Activated T-cell treated with anti-CD3 and anti-CD28 coated beads for 1 hour (primary cell): Measurements from ENCODE around the gene IDH2.
"Not testable (repeated sequence)": the region's sequence is repeated elsewhere in the genome, so short reads cannot be mapped to it uniquely, and the experiment has no call there.

ENCODE experiments used
- DNase-seq: peaks from one replicate; pipeline ENCODE4 v3.0.0-alpha.2; 2020; ENCODE audit warnings: low read depth

The IDH2 gene

DNA sequence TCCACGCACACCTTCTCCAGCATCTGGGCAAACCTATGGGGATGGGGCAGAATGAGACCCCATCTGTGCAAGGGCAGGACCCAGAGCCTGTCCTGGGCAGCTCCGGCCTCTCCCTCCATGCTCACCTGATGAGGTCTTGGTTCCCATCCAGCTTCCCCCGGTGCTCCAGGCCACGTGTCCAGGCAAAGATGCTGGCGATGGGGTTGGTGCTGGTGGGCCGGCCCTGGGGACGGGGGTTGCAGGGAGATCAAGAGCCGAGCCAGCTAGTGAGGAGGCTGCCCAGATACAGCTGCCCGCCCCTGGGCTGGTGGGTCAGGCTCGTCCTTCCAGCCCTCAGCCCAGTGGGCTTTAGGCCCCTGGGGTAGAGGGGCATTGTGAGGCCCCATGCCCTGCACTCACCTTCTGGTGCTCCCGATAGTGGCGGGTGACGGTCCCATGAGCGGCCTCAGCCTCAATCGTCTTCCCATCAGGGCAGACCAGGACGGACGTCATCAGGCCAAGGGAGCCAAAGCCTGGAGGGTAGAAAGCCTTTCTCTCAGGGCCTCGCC, 17.3 kb downstream of the IDH2 start:
- DNase-seq, result no peak

DNA sequence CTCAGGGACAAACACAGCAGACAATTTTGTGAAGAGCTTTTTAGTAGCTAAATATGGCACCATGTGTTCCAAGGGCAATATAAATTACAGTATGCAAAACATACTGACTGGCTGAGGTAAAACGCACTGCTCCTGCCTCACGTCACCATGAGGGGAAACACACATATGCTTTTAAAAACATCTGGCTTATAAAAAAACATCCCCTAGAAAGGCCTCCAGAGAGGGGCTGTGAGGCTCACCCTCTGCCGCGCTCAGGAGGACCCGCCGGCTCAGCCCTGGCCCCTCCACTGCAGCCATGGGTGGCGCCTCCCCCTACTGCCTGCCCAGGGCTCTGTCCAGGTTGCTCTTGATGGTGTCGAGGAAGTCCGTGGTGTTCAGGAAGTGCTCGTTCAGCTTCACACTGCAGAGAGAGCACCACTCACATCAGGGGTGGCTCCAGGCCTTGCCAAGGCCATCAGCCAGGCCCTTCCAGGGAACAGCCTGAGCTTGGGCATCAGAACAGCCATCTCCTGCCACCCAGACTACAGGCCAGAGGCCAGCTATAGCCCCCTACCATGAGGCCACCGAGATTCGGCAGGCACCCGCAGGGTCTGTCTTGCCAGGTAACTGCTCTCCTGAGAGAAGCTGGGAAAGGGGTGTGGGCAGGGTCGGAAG, 18.2 kb downstream of the IDH2 start:
- no peak for DNase-seq

DNA sequence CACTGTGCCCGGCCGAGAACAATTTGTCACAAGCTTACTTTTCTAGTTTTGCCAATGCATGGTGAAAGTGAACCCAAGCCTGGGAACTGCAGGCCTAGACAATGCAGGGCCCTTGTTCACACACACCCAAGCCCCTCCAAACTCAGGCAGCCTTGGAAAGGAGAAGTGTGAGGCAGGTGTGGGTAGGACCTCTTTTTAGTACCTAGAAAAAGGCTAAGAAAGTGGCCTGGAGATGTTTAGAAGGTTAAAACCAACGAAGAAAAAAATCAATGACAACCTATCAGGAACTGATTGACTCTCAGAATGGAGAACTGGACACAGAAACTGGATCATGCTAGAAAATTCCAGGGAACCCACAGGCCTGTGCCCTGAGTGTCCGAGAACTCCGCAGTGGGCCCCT, 18.8 kb downstream of the IDH2 start:
- DNase-seq, result no peak

DNA sequence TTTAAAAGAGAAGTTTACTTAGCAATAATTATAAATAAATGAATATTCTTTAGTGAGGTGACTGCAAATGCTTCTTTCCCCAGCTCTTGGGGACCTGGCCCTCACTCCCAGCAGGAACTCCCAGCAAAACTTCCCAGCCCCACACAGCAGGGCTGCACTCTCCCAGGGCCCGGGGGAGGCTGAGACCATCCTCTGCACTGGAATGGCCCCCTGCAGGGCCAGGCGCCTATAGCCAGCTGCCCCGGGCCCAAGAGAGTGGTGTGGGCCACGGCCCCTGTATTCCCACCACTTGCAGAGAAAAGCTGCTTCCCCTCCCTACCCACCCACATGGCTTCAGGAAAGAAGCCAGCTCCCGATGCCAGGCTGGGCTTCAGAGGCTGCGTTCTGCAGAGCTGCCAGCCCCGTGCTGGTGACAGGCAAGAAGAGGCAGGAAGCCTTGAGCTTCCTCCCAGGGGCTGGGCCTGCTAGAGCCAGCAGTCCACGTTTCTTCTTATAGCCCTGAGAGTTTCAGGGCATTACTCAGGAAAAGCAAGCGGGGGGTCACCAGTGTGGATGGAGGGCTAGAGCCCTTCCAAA, 20.0 kb downstream of the IDH2 start:
- no peak for DNase-seq

DNA sequence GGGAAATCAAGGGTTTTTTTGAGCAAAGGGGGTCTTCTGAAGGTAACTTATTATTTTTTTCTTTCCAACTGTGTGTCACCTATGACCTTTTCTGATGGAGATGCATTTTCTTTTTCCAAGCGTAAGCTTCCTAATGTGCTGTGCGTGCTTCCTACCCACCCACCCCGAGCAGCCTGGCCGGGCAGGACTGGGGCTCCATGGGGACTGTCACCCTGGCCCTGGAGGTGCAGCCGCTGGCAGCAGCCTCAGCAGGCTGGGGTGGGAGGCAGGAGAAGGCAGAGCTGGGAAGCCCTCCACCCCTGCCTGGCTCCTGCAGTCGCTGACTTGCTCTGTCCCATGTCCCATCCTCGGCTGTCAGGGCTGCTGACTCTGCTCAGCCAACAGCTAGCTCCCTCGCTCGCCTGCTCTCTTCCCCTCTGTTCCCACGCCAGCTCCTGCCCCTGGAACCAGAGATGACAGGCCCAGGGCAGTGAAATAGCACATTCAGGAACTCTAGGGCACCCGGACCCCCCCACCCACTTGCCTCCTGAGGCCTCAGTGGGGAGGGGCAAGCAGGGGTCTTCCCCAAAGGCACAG, 21.4 kb downstream of the IDH2 start:
- no peak for DNase-seq

DNA sequence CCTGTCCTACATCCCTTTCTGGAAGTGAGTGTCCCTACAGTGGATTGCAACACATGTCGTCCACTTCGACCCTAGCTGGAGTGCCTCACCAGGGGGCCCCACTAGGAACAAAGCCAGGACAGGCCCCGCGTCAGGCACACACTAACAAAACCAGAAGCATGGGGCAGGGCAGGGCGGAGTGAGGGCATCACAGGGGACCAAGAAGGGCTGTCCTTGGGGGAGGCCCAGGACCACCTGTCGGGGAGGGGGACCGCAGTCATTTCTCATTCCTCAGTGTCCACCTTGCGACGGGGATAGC, 21.9 kb downstream of the IDH2 start:
- no peak for DNase-seq

DNA sequence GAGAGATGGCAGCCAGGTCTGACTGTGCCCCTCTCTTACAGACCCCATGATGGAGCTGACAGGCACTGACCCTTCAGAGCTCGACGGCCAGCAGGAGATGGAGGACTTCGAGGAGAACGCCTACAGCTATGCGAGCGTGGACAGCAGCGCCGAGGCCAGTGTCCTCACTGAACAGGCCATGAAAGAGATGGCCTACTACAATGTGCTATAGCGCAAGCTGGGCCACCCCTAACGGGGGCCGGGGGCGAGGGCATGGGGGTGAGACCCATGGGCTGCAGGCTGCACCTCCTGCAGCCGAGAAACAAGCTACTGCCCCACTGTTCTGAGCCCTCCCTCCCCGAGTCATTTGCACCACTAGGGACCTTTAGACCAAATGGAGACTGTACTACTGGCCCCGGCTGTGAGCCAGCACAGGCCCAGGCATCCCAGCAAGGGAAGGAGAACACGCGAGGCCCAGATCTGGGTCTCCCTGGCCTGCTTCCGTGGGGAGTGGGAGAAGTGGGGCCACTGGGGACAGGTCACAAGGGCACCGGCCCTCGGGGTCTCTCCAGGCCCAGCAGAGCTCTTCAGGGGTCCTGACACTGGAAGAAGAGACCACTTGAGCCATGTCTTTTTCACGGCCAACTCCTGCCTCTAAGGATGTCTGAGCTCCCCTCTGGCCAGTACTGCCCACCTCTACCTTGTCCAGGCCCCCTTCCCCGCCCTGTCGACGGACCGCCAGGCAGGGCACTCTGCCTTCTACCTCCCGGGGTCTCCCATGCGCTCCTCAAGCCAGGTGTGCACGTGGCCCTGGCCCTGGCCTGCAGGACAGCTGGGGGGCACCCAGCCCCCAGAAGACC, 22.4 kb downstream of the IDH2 start:
- DNase-seq, result no peak

DNA sequence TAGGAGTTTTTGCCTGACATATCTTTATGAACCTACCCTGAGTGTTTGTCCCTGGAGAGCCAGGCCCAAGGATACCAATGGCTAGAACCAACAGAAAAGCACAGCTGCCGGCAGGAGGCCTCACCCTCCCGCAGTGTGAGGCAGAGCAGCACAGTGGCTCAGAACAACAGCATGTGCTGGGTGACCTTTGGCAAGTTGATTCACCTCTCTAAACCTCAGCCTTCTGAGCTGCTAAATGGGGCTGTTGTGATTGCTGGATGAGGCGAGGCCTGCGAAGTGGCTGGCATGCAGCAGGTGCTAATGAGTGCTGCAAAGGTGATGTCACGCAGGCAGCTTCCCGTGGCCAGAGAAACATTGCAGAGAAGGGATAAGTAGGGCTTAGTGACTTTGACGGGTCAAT, 23.3 kb downstream of the IDH2 start:
- no peak for DNase-seq

DNA sequence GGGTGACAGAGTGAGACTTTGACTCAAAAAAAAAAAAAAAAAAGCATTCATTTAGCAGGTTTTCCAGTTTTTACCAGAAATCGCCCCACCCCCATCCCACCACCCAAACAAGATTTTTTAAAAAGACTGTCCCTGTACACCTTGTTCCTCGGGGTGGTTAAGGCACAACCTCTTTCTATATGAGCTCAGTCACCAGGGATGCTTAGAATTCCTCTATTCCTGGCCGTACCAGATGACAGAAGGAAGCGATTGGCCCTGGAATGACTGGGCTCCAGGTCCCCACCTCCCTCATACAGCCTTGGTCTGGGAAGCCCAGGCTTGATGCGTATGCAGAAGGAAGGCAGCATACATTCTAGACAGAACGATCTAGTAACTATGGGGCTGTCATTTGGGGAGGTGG, 25.6 kb downstream of the IDH2 start:
- DNase-seq, result no peak

DNA sequence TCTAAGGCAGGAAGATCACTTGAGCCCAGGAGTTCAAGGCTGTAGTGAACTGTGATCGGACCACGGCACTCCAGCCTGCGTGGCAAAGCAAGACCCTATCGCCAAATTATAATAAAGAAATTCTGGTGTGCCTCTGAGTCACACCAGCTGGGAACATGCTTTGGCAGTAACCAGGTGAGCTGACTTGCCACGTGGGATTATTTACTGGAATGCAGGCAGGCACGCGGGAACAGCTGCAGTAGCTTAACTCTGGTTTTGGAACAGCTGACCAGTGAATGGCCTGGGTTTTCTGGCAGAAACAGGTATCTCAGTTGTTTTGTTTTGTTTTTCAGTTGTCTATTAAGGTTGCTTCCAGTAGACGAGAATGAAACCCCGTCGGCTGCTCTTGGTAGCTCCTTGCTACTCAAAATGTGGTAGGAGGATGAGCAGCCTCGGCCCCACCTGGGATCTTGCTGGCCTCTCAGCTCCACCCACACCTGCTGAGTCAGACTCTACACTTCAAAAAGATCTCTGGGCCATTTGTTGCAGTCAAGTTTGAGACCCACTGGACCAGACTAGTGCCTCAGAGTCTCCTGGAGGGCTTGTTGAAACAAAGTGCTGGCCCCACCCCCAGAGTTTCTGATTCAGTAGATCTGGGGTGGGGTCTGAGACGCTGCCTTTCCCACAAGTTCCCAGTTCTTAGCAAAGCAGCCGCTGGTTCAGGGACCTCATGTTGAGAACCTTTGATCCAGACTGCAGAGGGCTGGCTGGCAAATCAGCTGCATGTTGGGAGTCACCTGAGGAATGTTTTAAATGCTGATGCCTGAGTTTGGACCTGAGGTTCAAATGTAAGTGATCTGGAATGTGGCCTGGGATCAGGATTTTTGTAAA, 26.6 kb downstream of the IDH2 start:
- DNase-seq, result no peak

DNA sequence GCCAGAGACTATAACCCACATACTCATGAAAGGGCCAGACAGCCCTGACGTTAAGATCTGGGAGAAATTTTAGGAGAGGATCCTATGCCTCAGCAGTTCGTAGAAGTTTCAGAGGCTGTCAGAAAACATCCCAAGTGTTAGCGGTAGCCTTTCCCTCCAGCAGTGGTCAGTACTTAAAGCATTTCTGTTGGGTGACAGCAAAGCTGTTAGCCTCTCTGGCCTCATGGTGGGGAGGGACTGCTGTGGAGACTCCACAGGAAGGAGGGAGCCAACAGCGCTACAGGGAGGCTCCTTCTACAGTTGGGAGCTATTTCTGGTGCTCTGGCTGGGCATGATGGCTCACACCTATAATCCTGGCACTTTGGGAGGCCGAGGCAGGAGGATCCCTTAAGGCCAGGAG, 27.4 kb downstream of the IDH2 start:
- DNase-seq, result no peak

DNA sequence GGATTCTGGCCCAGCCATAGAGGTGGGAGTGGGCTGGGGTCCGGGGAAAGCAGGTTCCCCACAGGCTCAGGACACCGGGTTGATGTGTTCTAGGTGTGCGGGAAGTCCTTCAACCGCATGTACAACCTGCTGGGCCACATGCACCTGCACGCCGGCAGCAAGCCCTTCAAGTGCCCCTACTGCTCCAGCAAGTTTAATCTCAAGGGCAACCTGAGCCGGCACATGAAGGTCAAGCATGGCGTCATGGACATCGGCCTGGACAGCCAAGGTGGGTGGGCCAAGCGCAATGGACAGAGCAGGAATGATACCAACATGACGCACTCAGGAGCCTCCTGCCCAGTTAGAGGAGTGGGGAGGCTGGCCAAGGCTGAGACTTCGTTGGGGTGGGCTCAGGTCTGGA, 28.2 kb downstream of the IDH2 start:
- no peak for DNase-seq

DNA sequence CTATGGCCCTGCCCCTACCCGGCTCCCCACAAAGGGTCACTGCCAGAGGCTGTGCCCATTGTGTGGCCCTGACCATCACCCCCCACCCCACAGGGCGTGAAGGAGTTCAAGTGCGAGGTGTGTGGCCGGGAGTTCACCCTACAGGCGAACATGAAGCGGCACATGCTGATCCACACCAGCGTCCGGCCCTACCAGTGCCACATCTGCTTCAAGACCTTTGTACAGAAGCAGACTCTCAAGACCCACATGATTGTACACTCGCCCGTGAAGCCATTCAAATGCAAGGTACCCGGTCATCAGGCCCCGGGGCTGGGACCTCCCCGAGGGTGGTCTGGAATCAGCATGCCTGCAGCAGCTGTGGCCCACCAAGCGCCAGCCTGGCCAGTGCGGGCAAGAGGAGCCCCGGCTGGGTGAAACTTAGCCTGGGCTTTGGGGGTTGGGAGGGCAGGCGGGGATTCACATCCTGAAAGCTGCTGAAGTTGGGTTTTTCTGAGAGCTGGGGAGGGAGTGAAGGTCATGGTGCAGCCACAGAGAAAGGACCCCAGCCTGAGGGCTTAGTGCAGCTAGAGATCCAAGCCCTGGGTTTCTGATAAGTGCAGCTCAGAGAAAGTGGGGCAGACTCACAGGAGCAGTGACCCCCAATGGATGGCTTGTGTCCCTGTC, 29.2 kb downstream of the IDH2 start:
- no peak for DNase-seq

DNA sequence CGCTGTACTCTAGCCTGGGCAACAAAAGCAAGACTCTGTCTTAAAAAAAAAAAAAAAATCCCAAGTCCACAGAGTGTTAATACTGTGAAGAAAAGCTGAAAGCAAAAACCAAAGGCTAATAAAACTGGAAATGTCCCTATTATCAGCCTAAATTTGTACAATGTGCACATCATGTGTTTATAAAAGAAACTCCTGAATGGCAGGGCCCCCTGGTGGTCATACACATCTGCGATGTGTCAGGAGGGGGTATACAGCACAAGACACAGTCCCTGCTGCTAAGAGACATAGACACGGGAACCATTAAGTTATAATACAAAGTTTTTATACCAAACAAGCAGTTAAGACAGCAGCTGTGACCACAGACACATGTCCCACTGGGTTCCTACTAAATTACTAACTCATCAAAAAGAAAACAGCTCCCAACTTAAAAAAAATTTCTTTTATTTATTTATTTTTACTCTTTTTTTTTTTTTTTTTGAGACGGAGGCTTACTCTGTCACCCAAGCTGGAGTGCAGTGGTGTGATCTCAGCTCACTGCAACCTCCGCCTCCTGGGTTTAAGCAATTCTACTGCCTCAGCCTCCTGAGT, 31.0 kb downstream of the IDH2 start:
- DNase-seq, result peak; percentile 77

DNA sequence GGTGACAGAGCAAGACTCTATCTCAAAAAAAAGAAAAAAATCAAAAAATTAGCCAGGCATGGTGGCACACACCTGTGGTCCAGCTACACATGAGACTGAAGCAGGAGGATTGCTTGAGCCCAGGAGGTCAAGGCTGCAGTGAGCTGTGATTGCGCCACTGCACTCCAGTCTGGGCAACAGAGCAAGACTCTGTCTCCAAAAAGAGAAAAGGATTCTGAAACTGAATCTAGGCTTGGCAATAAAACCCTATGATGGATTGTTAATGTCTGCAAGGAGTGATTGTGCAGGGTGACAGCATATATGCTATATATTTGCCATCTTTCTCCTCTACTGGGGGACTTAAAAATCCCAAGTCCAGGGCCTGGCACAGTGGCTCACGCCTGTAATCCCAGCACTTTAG, 31.6 kb downstream of the IDH2 start:
- DNase-seq, result not testable (repeated sequence)

DNA sequence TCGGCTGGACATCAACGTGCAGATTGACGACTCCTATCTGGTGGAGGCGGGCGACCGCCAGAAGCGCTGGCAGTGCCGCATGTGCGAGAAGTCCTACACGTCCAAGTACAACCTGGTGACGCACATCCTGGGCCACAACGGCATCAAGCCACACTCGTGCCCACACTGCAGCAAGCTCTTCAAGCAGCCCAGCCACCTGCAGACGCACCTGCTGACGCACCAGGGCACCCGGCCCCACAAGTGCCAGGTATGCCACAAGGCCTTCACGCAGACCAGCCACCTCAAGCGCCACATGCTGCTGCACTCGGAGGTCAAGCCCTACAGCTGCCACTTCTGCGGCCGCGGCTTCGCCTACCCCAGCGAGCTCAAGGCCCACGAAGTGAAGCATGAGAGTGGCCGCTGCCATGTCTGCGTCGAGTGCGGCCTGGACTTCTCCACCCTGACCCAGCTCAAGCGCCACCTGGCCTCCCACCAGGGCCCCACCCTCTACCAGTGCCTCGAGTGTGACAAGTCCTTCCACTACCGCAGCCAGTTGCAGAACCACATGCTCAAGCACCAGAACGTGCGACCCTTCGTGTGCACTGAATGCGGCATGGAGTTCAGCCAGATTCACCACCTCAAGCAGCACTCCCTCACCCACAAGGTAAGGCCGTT, 34.2 kb downstream of the IDH2 start:
- no peak for DNase-seq

DNA sequence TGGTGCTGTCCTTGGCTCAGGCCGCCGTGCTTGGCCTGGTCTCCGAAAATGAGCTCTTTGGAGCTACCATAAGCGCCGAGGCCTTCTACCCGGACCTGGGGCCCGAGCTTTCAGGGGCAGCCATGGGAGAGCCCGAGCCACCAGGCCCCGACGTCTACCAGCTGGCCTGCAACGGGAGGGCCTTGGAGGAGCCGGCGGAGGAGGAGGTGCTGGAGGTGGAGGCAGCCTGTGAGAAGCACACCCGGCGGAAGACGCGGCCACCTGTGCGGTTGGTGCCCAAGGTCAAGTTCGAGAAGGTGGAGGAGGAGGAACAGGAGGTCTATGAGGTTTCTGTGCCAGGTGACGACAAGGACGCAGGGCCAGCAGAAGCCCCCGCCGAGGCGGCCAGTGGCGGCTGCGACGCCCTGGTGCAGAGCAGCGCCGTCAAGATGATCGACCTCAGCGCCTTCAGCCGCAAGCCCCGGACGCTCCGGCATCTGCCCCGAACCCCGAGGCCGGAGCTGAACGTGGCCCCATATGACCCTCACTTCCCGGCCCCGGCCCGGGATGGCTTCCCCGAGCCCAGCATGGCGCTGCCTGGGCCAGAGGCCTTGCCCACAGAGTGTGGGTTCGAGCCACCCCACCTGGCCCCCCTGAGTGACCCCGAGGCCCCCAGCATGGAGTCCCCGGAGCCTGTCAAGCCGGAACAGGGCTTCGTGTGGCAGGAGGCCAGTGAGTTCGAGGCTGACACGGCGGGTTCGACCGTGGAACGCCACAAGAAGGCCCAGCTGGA, 34.9 kb downstream of the IDH2 start:
- DNase-seq, result no peak

DNA sequence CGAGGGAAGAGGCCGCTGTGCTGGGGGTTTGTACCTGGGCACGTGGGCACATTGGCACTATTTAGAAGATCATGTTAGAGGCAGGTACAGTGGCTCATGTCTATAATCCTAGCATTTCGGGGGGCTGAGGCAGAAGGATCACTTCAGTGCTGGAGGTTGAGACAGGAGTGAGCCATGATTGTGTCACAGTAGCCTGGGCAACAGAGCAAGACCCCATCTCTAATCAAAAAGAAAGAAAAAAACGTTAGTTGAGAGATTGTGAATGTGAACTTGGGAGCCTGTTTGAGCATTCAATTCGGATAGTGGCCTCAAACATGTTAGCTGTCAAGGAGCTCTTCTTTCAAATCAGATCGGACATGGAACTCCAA, 36.6 kb downstream of the IDH2 start:
- DNase-seq, result no peak

DNA sequence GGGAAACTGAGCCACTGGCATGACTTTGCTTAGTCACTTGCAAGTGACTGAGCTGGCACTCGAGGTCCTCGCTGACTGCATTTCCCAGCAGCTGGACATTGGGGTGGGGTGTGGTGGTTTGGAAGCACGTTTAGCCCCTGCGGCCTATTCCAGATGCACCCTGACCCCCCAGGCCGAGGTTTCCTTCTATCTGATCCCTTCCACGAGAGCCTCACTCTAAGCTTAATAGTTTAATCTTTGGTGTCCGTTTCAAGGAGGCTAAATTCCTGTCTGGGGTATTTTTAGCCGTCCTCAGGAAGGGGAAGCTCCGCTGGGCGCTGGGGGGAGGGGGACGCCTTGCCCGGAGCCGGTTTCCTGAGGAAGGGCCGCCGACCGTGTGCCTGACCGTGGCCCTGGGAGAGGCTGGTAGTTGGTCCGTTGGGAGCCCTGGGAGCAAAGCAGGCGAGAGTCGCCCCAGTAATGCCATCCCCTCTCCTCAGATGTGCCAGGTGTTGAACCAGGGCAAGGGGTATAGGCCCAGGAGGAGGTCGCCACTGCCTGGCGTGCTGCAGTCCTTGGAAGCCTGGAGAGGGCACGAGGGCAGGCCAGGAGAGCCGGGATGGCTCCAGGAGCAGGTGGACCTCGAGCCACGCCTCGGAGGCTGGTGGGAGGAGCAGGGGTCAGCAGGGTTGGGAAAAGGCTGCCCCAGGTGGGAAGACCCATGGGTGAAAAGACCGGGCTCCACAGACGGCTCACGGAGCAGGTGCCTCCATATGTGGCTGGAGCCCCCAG, 37.2 kb downstream of the IDH2 start:
- no peak for DNase-seq
